ENCODE data around the gene PCDH1.

- no peak for TF ChIP-seq ZFX (IDR thresholded peaks at IDR 0.05; ENCODE audit: borderline replicate concordance)
- TF ChIP-seq, protein P1, sequence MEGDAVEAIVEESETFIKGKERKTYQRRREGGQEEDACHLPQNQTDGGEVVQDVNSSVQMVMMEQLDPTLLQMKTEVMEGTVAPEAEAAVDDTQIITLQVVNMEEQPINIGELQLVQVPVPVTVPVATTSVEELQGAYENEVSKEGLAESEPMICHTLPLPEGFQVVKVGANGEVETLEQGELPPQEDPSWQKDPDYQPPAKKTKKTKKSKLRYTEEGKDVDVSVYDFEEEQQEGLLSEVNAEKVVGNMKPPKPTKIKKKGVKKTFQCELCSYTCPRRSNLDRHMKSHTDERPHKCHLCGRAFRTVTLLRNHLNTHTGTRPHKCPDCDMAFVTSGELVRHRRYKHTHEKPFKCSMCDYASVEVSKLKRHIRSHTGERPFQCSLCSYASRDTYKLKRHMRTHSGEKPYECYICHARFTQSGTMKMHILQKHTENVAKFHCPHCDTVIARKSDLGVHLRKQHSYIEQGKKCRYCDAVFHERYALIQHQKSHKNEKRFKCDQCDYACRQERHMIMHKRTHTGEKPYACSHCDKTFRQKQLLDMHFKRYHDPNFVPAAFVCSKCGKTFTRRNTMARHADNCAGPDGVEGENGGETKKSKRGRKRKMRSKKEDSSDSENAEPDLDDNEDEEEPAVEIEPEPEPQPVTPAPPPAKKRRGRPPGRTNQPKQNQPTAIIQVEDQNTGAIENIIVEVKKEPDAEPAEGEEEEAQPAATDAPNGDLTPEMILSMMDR (IDR thresholded peaks at IDR 0.05), result no peak
These were observed 70.5 kb downstream of the PCDH1 start for GRCh38 chr5:141807732-141808131.

Measured in 22Rv1 (cell line).